ENCODE measurements around the gene FHOD1.

DNA sequence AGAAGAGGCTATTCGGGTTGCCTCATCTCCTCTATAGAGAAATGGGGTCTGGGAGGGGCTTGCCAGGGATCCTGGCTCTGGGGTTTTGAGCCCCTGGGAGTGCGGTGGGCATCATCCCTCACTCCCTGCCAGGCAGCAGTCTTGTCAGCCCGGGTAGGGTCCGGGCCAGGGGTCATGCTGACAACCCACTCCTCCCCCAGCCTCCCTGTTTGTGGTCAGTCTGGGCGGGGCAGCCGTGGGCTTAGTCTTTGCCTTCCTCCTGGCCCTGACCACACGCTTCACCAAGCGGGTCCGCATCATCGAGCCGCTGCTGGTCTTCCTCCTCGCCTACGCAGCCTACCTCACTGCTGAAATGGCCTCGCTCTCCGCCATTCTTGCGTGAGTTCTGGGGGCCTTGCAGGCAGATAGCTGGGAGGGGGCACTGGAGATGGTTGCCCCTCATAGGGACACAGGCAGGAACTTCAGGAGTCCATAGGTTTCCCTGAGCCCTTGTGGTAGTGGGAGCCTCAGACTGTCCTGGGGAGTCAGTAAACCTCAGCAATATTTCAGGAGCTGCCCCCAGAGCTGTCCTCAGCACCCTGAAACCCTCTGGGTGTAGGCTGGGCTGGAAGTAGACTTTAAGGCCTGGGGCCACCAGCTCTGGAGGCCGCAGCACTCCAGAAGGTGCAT is 8.4 kb upstream of the FHOD1 start:
- TF ChIP-seq CTCF (IDR thresholded peaks at IDR 0.05) (no peak), POLR2AphosphoS5 (IDR thresholded peaks at IDR 0.05) (no peak), POLR2A (IDR thresholded peaks at IDR 0.05) (no peak), EP300 (IDR thresholded peaks at IDR 0.05) (no peak)

All from suprapubic skin (tissue), 4 donors.